GM12873 (cell line): ENCODE measurements around the gene SNW1.

Experiments used
- CTCF ChIP-seq: IDR thresholded peaks from 2 replicates; pipeline ENCODE4 v1.5.1; 2012; ENCODE audit warnings: low read depth, mild to moderate bottlenecking, moderate library complexity, low read length, control low read depth; ENCODE audit not compliant: insufficient read depth; ENCODE audit errors: missing control alignments

Gene SNW1

DNA sequence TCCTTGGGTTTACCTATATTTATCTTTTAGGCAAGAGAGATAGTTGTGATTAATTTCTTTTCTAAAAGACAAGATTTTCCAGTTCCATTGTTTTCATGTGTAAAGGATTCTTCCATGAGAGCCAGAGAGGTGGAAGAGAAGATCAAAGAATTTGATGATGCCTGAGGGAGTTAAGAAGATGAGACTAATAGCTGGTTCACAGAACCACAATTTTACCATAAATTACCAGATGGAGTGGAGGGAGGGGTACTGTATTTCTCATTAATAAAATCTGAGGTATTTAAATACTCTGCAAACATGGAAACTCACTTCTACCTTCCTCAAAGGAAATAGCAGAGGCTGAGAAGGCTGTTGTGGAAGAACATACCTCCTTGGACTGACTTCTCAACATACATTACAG lies 87.8 kb downstream of the SNW1 start:
- no peak for TF ChIP-seq CTCF
